Kidney (tissue), 14 donors: ENCODE results near the gene GLOD4. TPM values are rescaled to one million over a fixed set of nuclear protein-coding genes. Genes with fewer than 3 reads are reported as not detected.

ENCODE experiments used
- DNase-seq, 5 donors: peaks; one replicate each; pipeline ENCODE4 v3.0.0-alpha.2; 2013 to 2020
- FAIRE-seq: peaks from 2 replicates; lab custom pipeline; 2012; peaks lifted over from hg19 to GRCh38; lab: Jason Lieb, UNC
- H3K27ac ChIP-seq, 2 donors: one replicate each; pipeline ENCODE4 v1.7.0; 2013; ENCODE audit warnings: low read depth in 2 of 2, low read length in 2 of 2, inconsistent platforms in 1 of 2
- H3K27me3 ChIP-seq: one replicate; pipeline ENCODE4 v1.7.1; 2013; ENCODE audit warnings: low read length, inconsistent platforms; ENCODE audit not compliant: control insufficient read depth, insufficient read depth
- H3K36me3 ChIP-seq, 3 donors: one replicate each; pipeline versions ENCODE4 v1.7.0 to v1.7.1; 2013; ENCODE audit warnings: low read length in 3 of 3, control low read depth in 1 of 3, inconsistent platforms in 1 of 3; ENCODE audit not compliant: insufficient read depth in 3 of 3, control insufficient read depth in 2 of 3
- H3K4me1 ChIP-seq, 3 donors: one replicate each; pipeline versions ENCODE4 v1.7.0 to v1.7.1; 2013; ENCODE audit warnings: low read length in 3 of 3, inconsistent platforms in 1 of 3, low read depth in 1 of 3; ENCODE audit not compliant: control insufficient read depth in 2 of 3, insufficient read depth in 2 of 3
- H3K4me3 ChIP-seq, 3 donors: one replicate each; pipeline versions ENCODE4 v1.7.0 to v1.8.1; 2013; ENCODE audit warnings: low read length in 3 of 3, control low read depth in 1 of 3, inconsistent platforms in 1 of 3
- H3K9ac ChIP-seq, 3 donors: one replicate each; pipeline versions ENCODE4 v1.7.0 to v1.7.1; 2013; ENCODE audit warnings: low read length in 3 of 3, control low read depth in 1 of 3, inconsistent platforms in 1 of 3
- H3K9me3 ChIP-seq, 3 donors: one replicate each; pipeline versions ENCODE4 v1.7.0 to v1.7.1; 2013; ENCODE audit warnings: low read length in 3 of 3, control low read depth in 1 of 3, inconsistent platforms in 1 of 3; ENCODE audit not compliant: control insufficient read depth in 2 of 3, insufficient read depth in 1 of 3
- CTCF ChIP-seq: IDR thresholded peaks from 3 replicates; pipeline ENCODE4 v1.5.1; 2012; ENCODE audit warnings: mild to moderate bottlenecking, moderate library complexity, borderline replicate concordance; ENCODE audit not compliant: insufficient read depth; ENCODE audit errors: extremely low read depth
- intact Hi-C: fragments of 100-400 bp; cut with DNase I; formaldehyde crosslinking; loops from one replicate; pipeline ENCODE4 v1.11.1; 2022
- polyA plus RNA-seq: library from polyadenylated mRNA; stranded (reverse); fragments of 350-450 nt; fragmentation: Illumina TruSeq; extraction: RNeasy Lipid Tissue Mini Kit (QIAGEN cat#74804); gene quantifications from one replicate; pipeline ENCODE4 v1.2.3, GENCODE V29; 2014; ENCODE audit warnings: low read depth, low replicate concordance; ENCODE audit not compliant: insufficient read depth
- total RNA-seq: library from RNA; stranded (reverse); fragmentation: NEBNext Ultra II Directional; extraction: Animal tissue kit (Norgen Biotek cat#: 25700); gene quantifications from one replicate; pipeline ENCODE4 v1.2.1, GENCODE V29; 2021
- donor health status: control.
- donor health status: control.
- donor health status: control.
- donor health status: control.
- donor health status: control.
- donor health status: DM: yes; HTN: yes; CAD: no.
- donor health status: Normal renal cell carcinoma (clear cell type).

Gene GLOD4
- total and polyA plus RNA-seq, 2 donors from 2014 or later, result 70.6 to 90.8 TPM

- H3K9me3 ChIP-seq, result no peaks in the 10 kb centered on the region
- no peak for TF ChIP-seq CTCF
- H3K4me1 ChIP-seq, result no peaks in the 10 kb centered on the region
- intact Hi-C loops, result no loop called here
- H3K27ac ChIP-seq, result no peak overlapping the region
- H3K27me3 ChIP-seq, result no peaks in the 10 kb centered on the region
- no peak for FAIRE-seq
- H3K36me3 ChIP-seq, result no peaks in the 10 kb centered on the region
- H3K9ac ChIP-seq, result no peak overlapping the region
- DNase-seq, result no peak
- H3K4me3 ChIP-seq, result no peak overlapping the region
Observed at GRCh38 chr17:804541-805435, 22.7 kb upstream of the GLOD4 start.

GRCh38 chr17:802901-803881 is 21.1 kb upstream of the GLOD4 start:
- H3K4me3 ChIP-seq, result no peak overlapping the region
- H3K9ac ChIP-seq, result no peak overlapping the region
- no peaks in the 10 kb centered on the region for H3K4me1 ChIP-seq
- no peaks in the 10 kb centered on the region for H3K9me3 ChIP-seq
- no peak for FAIRE-seq
- intact Hi-C loops, result no loop called here
- no peak for DNase-seq
- H3K27me3 ChIP-seq, result no peaks in the 10 kb centered on the region
- TF ChIP-seq CTCF, result no peak
- no peaks in the 10 kb centered on the region for H3K36me3 ChIP-seq
- no peak overlapping the region for H3K27ac ChIP-seq

GRCh38 chr17:802481-802880 is 20.4 kb upstream of the GLOD4 start:
- Histone ChIP-seq H3K27me3 (no peaks in the 10 kb centered on the region), H3K9ac (no peak overlapping the region), H3K27ac (no peak overlapping the region), H3K9me3 (no peaks in the 10 kb centered on the region), H3K36me3 (no peaks in the 10 kb centered on the region), H3K4me1 (no peaks in the 10 kb centered on the region), H3K4me3 (no peak overlapping the region)
- intact Hi-C loops, result no loop called here
- DNase-seq, result no peak
- no peak for FAIRE-seq
- TF ChIP-seq CTCF, result no peak
